Activated CD8-positive, alpha-beta memory T cell treated with anti-CD3 and anti-CD28 coated beads for 36 hours (primary cell): Measurements from ENCODE around the gene C2CD2L. TPM values are rescaled to one million over a fixed set of nuclear protein-coding genes. Genes with fewer than 3 reads are reported as not detected.
"Not testable (repeated sequence)": the region's sequence is repeated elsewhere in the genome, so short reads cannot be mapped to it uniquely, and the experiment has no call there.

Experiments used
- CTCF ChIA-PET: fragments of 350-600 bp; sonication (Branson Sonifier 250); formaldehyde crosslinking; loops from one replicate; lab custom pipeline; 2021; ENCODE audit warnings: antibody characterized with exemption; lab: Charles Lee
- POLR2A ChIA-PET: fragments of 350-600 bp; sonication (Branson Sonifier 250); formaldehyde crosslinking; loops from one replicate; lab custom pipeline; 2021; ENCODE audit warnings: antibody characterized with exemption; lab: Charles Lee
- total RNA-seq, 2 experiments: library from RNA; stranded (reverse); gene quantifications; one replicate each; pipeline ENCODE4 v1.2.3, GENCODE V29; 2021

Gene C2CD2L
- 10 to 100 TPM; 26.0 to 26.6 TPM for total RNA-seq

DNA sequence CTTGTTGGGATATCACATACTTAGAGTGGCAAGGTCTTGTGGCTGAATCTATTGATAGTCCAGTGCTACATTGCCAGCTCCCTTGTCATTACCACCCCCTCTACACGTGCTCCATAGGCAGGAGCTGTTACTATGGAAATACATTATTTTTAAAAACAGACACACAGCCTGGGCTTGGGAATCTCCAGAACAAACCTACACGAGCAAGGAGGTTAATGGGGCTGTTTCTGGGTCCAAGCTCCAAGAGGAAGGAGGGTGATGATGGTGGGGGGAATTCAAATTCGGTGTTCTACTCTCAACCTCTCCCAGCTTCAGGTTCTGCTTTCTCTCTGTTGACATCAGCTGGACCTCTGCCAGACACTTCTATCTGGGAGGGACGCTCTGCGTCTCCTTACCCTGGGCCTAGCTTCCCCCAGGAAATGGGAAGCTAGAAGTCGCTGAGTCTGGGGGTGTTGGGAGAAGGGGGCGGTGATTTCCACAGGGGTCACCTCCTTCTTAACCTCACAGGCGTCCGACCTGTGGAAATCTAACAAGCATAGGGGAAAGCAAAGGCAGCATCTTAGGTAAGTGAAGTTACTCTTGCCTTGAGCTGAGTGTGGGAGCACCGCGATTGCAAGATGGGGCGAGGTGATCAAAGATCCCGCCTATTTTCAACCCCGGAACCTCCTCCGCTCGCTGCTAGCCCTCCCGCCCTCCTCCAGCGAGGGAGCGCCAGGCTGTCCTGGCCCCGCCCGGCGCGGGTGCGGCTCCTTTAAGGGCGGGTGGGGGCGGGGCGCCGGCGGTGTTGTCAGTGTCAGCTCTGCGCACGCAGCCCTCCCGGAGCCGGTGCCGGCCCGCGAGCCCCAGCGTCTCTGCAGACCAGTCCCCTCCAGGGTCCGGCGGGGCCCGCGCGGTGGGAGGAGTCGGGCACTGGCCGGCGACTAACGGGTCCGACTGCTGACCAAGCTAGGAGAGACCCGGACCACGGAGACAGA, at the start of gene C2CD2L:
C2CD2L (plus strand) TSS at position 781 of the 974 bp plus-strand sequence. CDS start 398 bp downstream, outside the sequence.
- CTCF ChIA-PET, result interaction anchor here (0.9 to 2.4 kb wide), 9 partner anchors 8 to 90 kb away, joined by 3 to 12 read pairs (median 4); partner anchors contain the start of gene HINFP
- POLR2A ChIA-PET, result interaction anchor here (0.5 to 3.2 kb wide), 7 partner anchors 12 to 315 kb away, joined by 3 to 23 read pairs (median 4); partner anchors contain the start of gene HINFP

GRCh38 chr11:119059128-119059527, 48.0 kb upstream of the C2CD2L start:
- CTCF ChIA-PET, result not testable (repeated sequence)
- POLR2A ChIA-PET, result interaction anchor here (0.5 kb wide), 1 partner anchor 22 kb away, joined by 5 read pairs; no protein-coding TSS in a partner anchor

DNA sequence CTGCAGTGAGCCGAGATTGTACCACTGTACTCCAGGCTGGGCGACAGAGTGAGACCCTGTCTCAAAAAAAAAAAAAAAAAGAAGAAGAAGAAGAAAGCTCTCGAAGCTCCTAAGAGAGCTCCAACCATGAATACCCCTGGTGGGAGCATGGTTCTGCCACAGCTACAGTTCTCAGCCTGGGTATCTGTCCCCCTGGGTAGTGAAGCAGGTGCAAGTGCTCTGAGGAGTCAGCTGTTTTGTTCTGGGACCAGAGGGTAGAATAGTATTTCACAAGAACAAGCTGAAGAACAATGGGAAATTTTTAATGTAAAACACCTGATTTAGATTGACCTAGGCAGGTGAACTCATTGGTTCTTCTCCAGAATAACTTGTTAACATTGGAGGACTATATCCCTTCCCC, 45.9 kb upstream of the C2CD2L start:
- ChIA-PET CTCF (interaction anchor here (0.8 kb wide), 1 partner anchor 10 kb away, joined by 3 read pairs; no protein-coding TSS in a partner anchor), POLR2A (no interaction called here)

DNA sequence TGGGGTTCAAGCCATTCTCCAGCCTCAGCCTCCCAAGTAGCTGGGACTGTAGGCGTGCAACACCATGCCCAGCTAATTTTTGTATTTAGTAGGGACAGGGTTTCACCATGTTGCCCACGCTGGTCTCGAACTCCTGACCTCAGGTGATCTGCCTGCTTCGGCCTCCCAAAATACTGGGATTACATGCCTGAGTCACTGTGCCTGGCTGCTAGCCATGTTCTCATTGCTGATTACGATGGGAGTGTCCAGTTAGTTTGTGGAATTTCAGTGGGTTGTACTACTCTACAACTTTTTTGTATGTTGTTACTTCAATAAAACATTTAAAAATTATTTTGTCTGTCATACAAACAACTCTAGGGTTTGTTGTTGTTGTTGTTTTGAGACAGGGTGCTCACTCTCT, 44.4 kb upstream of the C2CD2L start:
- CTCF ChIA-PET, result interaction anchor here (0.6 kb wide), 1 partner anchor 36 kb away, joined by 3 read pairs; no protein-coding TSS in a partner anchor
- POLR2A ChIA-PET, result no interaction called here

- POLR2A ChIA-PET, result no interaction called here
Measured at GRCh38 chr11:119065369-119065768, 41.8 kb upstream of the C2CD2L start.

GRCh38 chr11:119067371-119068222, 39.5 kb upstream of the C2CD2L start, which contains the start of gene VPS11:
VPS11 (plus strand) TSS chr11:119067818; CDS start chr11:119067824, 6 bp downstream.
- CTCF ChIA-PET, result interaction anchor here (0.7 to 1.6 kb wide), 12 partner anchors 11 to 273 kb away, joined by 3 to 8 read pairs (median 4); partner anchors contain the start of genes DPAGT1 and HMBS

More at GRCh38 chr11:119065369-119065768, 41.8 kb upstream of the C2CD2L start:
- CTCF ChIA-PET, result interaction anchor here (0.8 to 2.2 kb wide), 4 partner anchors 9 to 140 kb away, joined by 3 to 9 read pairs (median 5); partner anchors contain the start of genes CBL and HMBS

GRCh38 chr11:119077839-119078238, 29.3 kb upstream of the C2CD2L start:
- ChIA-PET POLR2A (no interaction called here), CTCF (no interaction called here)

More at GRCh38 chr11:119067371-119068222, 39.5 kb upstream of the C2CD2L start, which contains the start of gene VPS11:
- POLR2A ChIA-PET, result interaction anchor here (0.7 to 2.0 kb wide), 10 partner anchors 11 to 139 kb away, joined by 3 to 21 read pairs (median 5); partner anchors contain the start of genes CBL, DPAGT1, HINFP and HMBS

DNA sequence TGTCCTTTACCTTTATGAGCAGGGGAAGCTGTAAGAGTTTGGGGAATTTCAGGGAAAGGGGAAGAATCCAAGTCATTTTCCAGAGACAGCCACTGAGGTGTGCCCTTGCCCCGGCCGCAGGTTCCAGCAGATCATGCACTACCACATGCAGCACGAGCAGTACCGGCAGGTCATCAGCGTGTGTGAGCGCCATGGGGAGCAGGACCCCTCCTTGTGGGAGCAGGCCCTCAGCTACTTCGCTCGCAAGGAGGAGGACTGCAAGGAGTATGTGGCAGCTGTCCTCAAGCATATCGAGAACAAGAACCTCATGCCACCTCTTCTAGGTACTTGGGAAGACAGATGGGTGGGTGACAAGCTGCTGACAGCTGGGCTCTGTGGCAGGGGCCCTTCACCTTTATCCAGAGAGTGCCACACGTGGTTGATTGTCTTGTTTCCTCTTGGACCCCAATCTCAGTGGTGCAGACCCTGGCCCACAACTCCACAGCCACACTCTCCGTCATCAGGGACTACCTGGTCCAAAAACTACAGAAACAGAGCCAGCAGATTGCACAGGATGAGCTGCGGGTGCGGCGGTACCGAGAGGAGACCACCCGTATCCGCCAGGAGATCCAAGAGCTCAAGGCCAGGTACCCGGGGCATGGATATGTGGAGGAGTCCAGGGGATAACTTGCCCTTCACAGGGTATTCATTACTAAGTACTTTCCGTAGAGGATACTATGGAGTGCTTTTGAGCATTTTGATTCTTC, 28.3 kb upstream of the C2CD2L start:
- ChIA-PET CTCF (no interaction called here), POLR2A (interaction anchor here (0.5 kb wide), 1 partner anchor 58 kb away, joined by 7 read pairs; no protein-coding TSS in a partner anchor)

GRCh38 chr11:119081682-119082260, 25.4 kb upstream of the C2CD2L start:
- ChIA-PET CTCF (interaction anchor here (0.9 to 1.1 kb wide), 2 partner anchors 9 to 14 kb away, joined by 3 read pairs; partner anchors contain the start of gene VPS11), POLR2A (no interaction called here)

GRCh38 chr11:119084663-119085436, 22.3 kb upstream of the C2CD2L start, which contains the start of gene HMBS:
HMBS (plus strand) TSS chr11:119084881; CDS start chr11:119085034, 153 bp downstream.
- POLR2A ChIA-PET, result interaction anchor here (0.5 to 3.2 kb wide), 13 partner anchors 10 to 1767 kb away, joined by 3 to 44 read pairs (median 7); partner anchors contain the start of gene VPS11
- CTCF ChIA-PET, result interaction anchor here (0.6 to 3.0 kb wide), 8 partner anchors 10 to 333 kb away, joined by 3 to 18 read pairs (median 4); partner anchors contain the start of genes CXCR5, SLC37A4 and VPS11

DNA sequence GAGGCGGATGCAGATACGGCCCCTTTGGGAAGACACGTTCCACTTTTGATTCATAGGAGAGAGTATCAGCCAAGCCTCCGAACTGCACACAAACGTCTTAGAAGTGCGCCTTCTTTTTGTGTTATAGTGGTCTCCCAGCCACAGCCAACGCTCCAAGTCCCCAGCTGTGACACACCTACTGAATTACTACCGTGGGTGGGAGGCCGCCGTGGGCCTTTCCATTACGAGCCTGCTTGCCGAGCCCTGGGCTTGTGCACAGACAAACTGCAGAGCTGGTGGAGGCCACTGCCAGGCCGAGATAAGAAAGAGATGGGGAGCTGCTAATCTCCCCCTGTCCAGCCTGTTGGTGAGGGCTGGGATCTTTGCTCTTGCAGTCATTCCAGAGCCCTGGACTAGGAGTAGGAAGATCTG, 21.7 kb upstream of the C2CD2L start:
- CTCF ChIA-PET, result interaction anchor here (0.6 to 3.0 kb wide), 9 partner anchors 10 to 334 kb away, joined by 3 to 18 read pairs (median 3); partner anchors contain the start of genes C2CD2L, SLC37A4 and VPS11
- POLR2A ChIA-PET, result interaction anchor here (0.6 to 3.2 kb wide), 13 partner anchors 10 to 235 kb away, joined by 3 to 44 read pairs (median 7); partner anchors contain the start of gene VPS11

DNA sequence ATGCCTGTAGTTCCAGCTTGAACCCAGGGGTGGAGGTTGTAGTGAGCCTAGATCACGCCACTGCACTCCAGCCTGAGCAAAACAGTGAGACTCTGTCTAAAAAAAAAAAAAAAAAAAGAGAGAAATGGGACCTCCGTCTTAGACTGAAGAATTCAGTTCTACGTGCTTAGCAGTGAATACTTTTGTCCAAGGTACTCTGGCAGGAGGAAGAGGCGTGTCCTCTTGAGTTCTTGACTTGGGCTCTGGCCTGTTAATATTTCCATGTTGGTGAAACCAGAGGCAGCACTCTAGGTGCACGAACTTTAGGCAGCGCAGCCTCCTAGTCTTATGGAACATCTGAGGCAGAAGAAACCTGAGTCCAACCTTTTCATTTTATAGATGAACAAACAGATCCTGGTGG, 20.0 kb upstream of the C2CD2L start:
- CTCF ChIA-PET, result interaction anchor here (0.6 to 0.7 kb wide), 2 partner anchors 110 to 794 kb away, joined by 3 read pairs; no protein-coding TSS in a partner anchor
- POLR2A ChIA-PET, result interaction anchor here (3.2 kb wide), 1 partner anchor 8 kb away, joined by 44 read pairs; a partner anchor contains a TSS

DNA sequence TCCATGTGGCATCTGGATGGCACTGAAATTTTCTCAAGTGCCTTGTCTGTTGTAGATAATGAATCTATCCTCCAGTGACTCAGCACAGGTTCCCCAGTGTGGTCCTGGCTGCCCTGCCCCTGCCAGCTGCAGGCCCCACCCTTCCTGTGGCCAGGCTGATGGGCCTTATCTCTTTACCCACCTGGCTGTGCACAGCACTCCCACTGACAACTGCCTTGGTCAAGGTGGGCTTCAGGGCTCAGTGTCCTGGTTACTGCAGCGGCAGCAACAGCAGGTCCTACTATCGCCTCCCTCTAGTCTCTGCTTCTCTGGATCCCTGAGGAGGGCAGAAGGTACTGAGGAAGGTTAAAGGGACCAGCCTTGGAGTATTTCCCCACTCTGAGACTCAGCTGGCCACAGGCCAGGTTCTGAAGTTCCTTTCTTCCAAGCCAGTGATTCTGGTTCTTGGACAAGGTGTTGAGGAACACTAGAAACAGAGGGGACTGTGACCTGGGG, 19.4 kb upstream of the C2CD2L start:
- ChIA-PET CTCF (interaction anchor here (0.7 kb wide), 1 partner anchor 109 kb away, joined by 3 read pairs; no protein-coding TSS in a partner anchor), POLR2A (no interaction called here)

DNA sequence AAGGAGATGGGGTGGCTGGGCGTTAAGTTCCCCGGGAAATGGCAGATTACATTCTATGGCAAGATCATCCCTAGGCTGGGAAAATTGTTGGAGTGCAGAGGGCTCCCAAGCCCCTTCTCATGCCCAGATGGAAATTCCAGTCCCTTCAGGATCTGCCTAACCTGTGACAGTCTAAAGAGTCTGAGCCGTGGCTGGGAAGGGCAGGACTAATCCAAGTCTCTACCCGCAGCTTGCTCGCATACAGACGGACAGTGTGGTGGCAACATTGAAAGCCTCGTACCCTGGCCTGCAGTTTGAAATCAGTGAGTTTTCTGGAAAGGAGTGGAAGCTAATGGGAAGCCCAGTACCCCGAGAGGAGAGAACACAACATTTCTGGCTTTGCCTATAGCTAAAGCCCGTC, 18.7 kb upstream of the C2CD2L start:
- CTCF ChIA-PET, result no interaction called here
- POLR2A ChIA-PET, result no interaction called here

DNA sequence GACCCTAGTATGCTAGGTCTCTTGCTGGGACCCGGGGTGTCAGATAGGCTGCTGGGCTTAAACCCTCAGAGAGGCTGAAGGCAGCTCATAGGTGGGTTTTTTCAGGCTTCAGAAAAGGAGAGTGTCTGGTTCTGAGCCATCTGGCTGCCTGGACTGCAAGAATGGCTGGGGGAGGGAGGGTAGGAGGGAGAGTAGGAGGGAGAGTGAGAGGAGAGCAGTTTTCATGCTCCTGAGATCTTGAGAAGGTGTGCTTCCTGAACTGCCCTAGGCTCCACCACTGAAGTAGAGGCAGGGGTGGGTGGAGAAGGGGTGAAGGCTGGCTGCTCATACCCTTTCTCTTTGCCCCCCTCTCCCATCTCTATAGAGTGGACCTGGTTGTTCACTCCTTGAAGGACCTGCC, 17.8 kb upstream of the C2CD2L start:
- CTCF ChIA-PET, result no interaction called here
- POLR2A ChIA-PET, result interaction anchor here (0.5 kb wide), 1 partner anchor 217 kb away, joined by 5 read pairs; no protein-coding TSS in a partner anchor
